ENCODE data around the gene VRK1.
"Not testable (repeated sequence)": the region's sequence is repeated elsewhere in the genome, so short reads cannot be mapped to it uniquely, and the experiment has no call there.

VRK1 gene

DNA sequence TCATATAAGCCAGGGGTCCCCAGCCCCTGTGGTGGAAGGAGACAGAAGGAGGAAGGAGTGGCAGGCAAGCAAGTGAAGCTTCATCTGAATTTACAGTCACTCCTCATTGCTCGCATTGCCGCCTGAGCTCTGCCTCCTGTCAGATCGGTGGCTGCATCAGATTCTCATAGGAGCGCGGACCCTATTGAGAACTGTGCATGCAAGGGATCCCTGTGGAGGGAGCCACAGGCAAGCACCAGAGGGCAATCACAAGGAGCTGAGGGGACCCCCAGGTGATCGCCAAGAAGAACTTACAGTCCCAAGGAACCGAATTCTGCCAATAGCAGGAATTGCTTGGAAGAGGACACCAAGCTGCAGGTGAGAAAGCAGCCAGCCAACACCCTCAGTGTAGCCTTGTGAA lies 33.2 kb upstream of the VRK1 start:
- Histone ChIP-seq H3K79me2 (ENCODE audit: insufficient read depth, low read depth) (no peaks in the 10 kb centered on the region), H3K27ac (no peak overlapping the region), H3K4me2 (no peak overlapping the region), H3K4me1 (ENCODE audit: low read depth, poor library complexity, severe bottlenecking) (no peaks in the 10 kb centered on the region), H3K27me3 (ENCODE audit: insufficient read depth, low read depth) (no peaks in the 10 kb centered on the region), H3K36me3 (ENCODE audit: insufficient read depth) (no peaks in the 10 kb centered on the region), H4K20me1 (ENCODE audit: insufficient read depth) (no peaks in the 10 kb centered on the region), H2AFZ (ENCODE audit: low read depth) (no peak overlapping the region), H3K4me3 (IDR thresholded peaks at IDR 0.05; ENCODE audit: insufficient read depth, low read depth, low read length) (no peak overlapping the region), H3K9ac (no peak overlapping the region)
- TF ChIP-seq, protein P1, sequence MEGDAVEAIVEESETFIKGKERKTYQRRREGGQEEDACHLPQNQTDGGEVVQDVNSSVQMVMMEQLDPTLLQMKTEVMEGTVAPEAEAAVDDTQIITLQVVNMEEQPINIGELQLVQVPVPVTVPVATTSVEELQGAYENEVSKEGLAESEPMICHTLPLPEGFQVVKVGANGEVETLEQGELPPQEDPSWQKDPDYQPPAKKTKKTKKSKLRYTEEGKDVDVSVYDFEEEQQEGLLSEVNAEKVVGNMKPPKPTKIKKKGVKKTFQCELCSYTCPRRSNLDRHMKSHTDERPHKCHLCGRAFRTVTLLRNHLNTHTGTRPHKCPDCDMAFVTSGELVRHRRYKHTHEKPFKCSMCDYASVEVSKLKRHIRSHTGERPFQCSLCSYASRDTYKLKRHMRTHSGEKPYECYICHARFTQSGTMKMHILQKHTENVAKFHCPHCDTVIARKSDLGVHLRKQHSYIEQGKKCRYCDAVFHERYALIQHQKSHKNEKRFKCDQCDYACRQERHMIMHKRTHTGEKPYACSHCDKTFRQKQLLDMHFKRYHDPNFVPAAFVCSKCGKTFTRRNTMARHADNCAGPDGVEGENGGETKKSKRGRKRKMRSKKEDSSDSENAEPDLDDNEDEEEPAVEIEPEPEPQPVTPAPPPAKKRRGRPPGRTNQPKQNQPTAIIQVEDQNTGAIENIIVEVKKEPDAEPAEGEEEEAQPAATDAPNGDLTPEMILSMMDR (conservative IDR thresholded peaks at IDR 0.05; ENCODE audit: low read depth, low read length): no peak

DNA sequence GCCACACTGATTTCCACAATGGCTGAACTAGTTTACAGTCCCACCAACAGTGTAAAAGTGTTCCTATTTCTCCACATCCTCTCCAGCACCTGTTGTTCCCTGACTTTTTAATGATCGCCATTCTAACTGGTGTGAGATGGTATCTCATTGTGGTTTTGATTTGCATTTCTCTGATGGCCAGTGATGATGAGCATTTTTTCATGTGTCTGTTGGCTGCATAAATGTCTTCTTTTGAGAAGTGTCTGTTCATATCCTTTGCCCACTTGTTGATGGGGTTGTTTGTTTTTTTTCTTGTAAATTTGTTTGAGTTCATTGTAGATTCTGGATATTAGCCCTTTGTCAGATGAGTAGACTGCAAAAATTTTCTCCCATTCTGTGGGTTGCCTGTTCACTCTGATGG lies 32.0 kb upstream of the VRK1 start:
- H2AFZ ChIP-seq (ENCODE audit: low read depth); H3K36me3 ChIP-seq (ENCODE audit: insufficient read depth); H4K20me1 ChIP-seq (ENCODE audit: insufficient read depth); H3K79me2 ChIP-seq (ENCODE audit: insufficient read depth, low read depth); H3K4me3 ChIP-seq (IDR thresholded peaks at IDR 0.05; ENCODE audit: insufficient read depth, low read depth, low read length); H3K4me2 ChIP-seq; H3K9ac ChIP-seq; H3K4me1 ChIP-seq (ENCODE audit: low read depth, poor library complexity, severe bottlenecking); H3K27me3 ChIP-seq (ENCODE audit: insufficient read depth, low read depth); H3K27ac ChIP-seq: not testable (repeated sequence)

DNA sequence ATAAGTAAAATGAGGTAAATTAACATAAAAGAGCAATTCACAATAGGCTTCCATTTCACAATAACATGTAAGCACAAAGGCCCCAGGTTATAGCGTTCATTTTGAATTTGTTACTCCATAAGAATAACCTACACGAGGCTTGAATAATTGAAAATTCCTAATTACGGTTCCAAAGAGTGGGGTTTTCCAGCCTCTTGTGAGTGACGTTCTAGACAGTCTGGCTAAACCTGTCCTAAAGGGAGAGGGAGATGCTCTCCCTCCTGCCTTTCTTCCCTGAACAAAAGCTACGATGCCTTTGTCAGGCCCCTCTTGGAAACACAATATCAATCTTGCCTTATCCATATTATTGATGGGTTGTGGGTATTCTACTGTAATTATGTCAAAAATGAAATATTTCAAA lies 24.3 kb upstream of the VRK1 start:
- Histone ChIP-seq H3K27ac (no peak overlapping the region), H3K27me3 (ENCODE audit: insufficient read depth, low read depth) (no peaks in the 10 kb centered on the region), H3K4me3 (IDR thresholded peaks at IDR 0.05; ENCODE audit: insufficient read depth, low read depth, low read length) (no peak overlapping the region), H3K9ac (no peak overlapping the region), H2AFZ (ENCODE audit: low read depth) (no peak overlapping the region), H3K79me2 (ENCODE audit: insufficient read depth, low read depth) (no peaks in the 10 kb centered on the region), H3K4me1 (ENCODE audit: low read depth, poor library complexity, severe bottlenecking) (no peaks in the 10 kb centered on the region), H3K36me3 (ENCODE audit: insufficient read depth) (no peaks in the 10 kb centered on the region), H4K20me1 (ENCODE audit: insufficient read depth) (no peaks in the 10 kb centered on the region), H3K4me2 (no peak overlapping the region)
- TF ChIP-seq, protein P1 (conservative IDR thresholded peaks at IDR 0.05; ENCODE audit: low read depth, low read length): no peak

DNA sequence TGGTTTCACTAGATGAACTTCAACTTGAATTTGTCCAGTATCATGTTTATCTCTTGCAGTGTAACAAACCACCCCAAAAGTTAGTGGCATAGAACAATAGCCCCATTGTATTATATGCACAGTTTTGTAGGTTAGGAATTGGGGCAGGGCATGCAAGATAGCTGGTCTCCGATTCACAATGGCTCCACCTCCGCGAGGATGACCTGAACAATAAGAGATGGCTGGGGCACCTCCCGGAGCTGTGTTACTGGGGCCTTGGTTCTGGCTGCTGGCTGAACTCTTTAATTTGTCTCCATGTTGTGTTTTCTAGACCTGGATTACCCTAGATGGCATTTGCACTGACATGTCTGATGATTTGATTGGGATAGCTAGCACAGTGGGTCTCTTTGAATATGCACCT lies 20.4 kb upstream of the VRK1 start:
- Histone ChIP-seq H3K4me3 (IDR thresholded peaks at IDR 0.05; ENCODE audit: insufficient read depth, low read depth, low read length) (no peak overlapping the region), H3K79me2 (ENCODE audit: insufficient read depth, low read depth) (no peaks in the 10 kb centered on the region), H3K9ac (no peak overlapping the region), H3K36me3 (ENCODE audit: insufficient read depth) (no peaks in the 10 kb centered on the region), H3K27me3 (ENCODE audit: insufficient read depth, low read depth) (no peaks in the 10 kb centered on the region), H3K4me2 (no peak overlapping the region), H3K4me1 (ENCODE audit: low read depth, poor library complexity, severe bottlenecking) (no peaks in the 10 kb centered on the region), H3K27ac (no peak overlapping the region), H4K20me1 (ENCODE audit: insufficient read depth) (no peaks in the 10 kb centered on the region), H2AFZ (ENCODE audit: low read depth) (no peak overlapping the region)
- TF ChIP-seq, protein P1 (conservative IDR thresholded peaks at IDR 0.05; ENCODE audit: low read depth, low read length): no peak

DNA sequence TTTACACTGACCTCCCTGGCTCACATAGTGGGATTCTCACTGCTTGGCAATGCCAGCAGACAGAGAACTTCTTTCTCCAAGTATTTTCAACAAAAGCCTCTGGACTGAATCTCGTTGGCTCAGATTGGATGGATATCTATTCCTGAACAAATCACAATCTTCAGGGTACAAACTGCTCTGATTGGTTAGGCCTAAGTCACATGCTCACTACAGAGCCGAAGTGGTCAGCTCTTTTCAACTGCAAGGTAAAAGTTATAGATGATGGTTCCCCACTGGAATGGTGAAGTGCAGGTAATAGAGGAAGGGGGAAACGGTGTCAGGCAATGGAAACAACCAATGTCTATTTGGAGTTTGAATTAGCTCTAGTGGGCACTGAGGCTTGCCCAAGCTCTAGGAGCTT lies 16.7 kb upstream of the VRK1 start:
- no peaks in the 10 kb centered on the region for H4K20me1 ChIP-seq (ENCODE audit: insufficient read depth)
- TF ChIP-seq, protein P1 (conservative IDR thresholded peaks at IDR 0.05; ENCODE audit: low read depth, low read length): no peak
- no peak overlapping the region for H3K27ac ChIP-seq
- no peak overlapping the region for H3K4me2 ChIP-seq
- H2AFZ ChIP-seq (ENCODE audit: low read depth): no peak overlapping the region
- no peaks in the 10 kb centered on the region for H3K79me2 ChIP-seq (ENCODE audit: insufficient read depth, low read depth)
- H3K4me3 ChIP-seq (IDR thresholded peaks at IDR 0.05; ENCODE audit: insufficient read depth, low read depth, low read length): no peak overlapping the region
- no peaks in the 10 kb centered on the region for H3K36me3 ChIP-seq (ENCODE audit: insufficient read depth)
- no peak overlapping the region for H3K9ac ChIP-seq
- H3K4me1 ChIP-seq (ENCODE audit: low read depth, poor library complexity, severe bottlenecking): no peaks in the 10 kb centered on the region
- H3K27me3 ChIP-seq (ENCODE audit: insufficient read depth, low read depth): no peaks in the 10 kb centered on the region

Data from KMS-11 (cell line).